HG02840 (cell line): Measurements from ENCODE around the gene LGALS9B.
"Not testable (repeated sequence)": the region's sequence is repeated elsewhere in the genome, so short reads cannot be mapped to it uniquely, and the experiment has no call there.

ENCODE experiments used
- ATAC-seq: cut with Tn5 transposase; IDR thresholded peaks from one replicate; pipeline ENCODE4 v1.9.1; 2021; ENCODE audit warnings: mild to moderate bottlenecking, moderate library complexity, moderate number of reproducible peaks; ENCODE audit not compliant: unreplicated experiment, low FRiP score

Gene LGALS9B

GRCh38 chr17:20469107-20469506 is 1.8 kb upstream of the LGALS9B start:
- ATAC-seq = not testable (repeated sequence)

DNA sequence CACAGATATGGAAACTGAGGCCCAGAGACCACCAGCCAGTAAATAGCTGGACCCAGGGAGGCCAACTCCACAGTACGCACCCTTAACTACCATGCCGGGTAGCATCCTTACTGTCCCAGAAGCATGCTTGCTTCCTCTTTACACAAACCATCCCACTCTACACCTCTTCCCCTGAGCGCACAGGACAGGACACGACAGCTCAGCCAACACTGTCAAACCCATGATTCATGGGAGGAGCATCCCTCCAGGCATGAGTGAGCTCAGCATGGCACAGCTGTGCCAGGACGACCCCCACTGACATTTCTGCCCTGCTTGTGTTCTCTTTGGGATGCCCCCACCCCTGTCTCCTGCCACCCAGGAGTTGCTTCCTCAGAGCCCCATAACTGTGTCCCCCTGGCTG is 340 bp downstream of the LGALS9B start:
- ATAC-seq = not testable (repeated sequence)

- not testable (repeated sequence) for ATAC-seq
These were observed 786 bp downstream of the LGALS9B start for GRCh38 chr17:20466553-20466952.

GRCh38 chr17:20465535-20465934 is 1.8 kb downstream of the LGALS9B start:
- not testable (repeated sequence) for ATAC-seq

DNA sequence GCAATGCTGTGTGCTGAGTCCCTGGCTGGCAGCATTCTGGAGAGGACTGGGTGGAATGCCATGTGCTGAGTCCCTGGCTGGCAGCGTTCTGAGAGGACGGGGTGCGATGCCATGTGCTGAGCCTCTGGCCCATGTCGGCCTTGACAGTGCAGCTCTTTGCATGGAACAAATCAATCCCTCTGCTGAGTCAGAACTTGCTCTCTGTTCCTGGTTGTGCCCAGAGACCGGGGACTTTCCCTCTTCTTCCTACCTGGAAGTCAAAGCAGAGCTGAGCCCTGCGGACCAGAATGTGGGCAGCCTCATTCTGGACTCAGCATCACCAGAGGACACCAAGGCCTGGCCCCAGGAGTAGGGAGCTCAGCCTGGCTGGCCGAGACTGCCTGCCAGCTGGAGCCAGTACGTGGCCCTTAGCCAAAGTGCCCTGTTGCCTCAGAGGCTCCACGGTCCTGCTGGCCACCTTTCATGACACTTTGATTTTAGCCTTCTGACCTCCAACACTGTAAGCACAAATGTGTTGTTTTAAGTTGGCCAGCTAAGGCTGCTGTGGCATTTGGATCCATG is 2.4 kb downstream of the LGALS9B start:
- ATAC-seq = not testable (repeated sequence)

GRCh38 chr17:20462158-20462557 is 5.2 kb downstream of the LGALS9B start:
- not testable (repeated sequence) for ATAC-seq

GRCh38 chr17:20457848-20458381 is 9.4 kb downstream of the LGALS9B start:
- ATAC-seq = not testable (repeated sequence)

DNA sequence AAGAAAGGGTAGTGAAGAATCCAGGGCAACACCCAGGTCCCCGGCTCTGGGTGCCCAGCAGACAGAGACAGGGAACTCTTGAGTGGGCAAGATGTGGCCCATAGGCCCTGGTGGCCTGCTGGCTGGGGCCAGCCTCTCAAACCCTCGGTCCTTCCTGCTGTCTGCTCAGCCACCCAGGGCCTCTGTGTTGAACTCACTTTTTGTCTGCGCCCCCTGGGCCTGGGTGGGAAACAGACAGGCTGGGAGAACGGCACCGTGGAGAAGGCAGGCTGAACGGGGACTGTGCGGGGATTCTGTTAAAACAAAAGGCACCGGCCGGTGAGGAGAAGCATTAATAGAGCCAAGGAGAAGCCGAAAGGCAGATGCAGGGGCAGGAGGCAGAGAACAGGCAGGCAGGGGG is 12.2 kb downstream of the LGALS9B start:
- not testable (repeated sequence) for ATAC-seq

- ATAC-seq = not testable (repeated sequence)
These were observed 13.4 kb downstream of the LGALS9B start for GRCh38 chr17:20453820-20454434.

GRCh38 chr17:20450852-20451251 is 16.5 kb downstream of the LGALS9B start:
- not testable (repeated sequence) for ATAC-seq

GRCh38 chr17:20447534-20448321 is 19.6 kb downstream of the LGALS9B start:
- not testable (repeated sequence) for ATAC-seq

- not testable (repeated sequence) for ATAC-seq
These were observed 20.4 kb downstream of the LGALS9B start for GRCh38 chr17:20446895-20447294.

- ATAC-seq = not testable (repeated sequence)
These were observed 22.6 kb downstream of the LGALS9B start for GRCh38 chr17:20444581-20445236.

DNA sequence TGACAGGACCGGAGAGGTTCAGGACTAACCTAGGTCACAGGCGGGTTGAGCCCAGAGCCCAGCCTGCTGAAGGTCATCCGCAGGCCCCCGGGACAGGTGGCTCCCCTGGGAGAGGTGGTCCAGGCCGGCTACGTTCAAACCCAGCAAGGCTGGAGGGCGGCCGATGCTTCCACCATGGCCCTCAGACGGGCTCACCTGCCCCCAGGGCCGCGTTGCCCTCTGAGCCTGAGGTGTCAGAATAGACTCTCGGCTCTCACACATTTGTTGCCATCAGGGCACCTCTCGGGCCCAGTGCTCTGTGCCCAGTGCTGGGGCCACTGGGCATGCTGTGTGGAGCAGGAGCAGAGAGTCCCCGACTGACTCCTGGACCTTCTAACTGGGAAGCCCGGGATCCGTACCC is 23.2 kb downstream of the LGALS9B start:
- not testable (repeated sequence) for ATAC-seq

GRCh38 chr17:20443632-20444031 is 23.7 kb downstream of the LGALS9B start:
- ATAC-seq = not testable (repeated sequence)

DNA sequence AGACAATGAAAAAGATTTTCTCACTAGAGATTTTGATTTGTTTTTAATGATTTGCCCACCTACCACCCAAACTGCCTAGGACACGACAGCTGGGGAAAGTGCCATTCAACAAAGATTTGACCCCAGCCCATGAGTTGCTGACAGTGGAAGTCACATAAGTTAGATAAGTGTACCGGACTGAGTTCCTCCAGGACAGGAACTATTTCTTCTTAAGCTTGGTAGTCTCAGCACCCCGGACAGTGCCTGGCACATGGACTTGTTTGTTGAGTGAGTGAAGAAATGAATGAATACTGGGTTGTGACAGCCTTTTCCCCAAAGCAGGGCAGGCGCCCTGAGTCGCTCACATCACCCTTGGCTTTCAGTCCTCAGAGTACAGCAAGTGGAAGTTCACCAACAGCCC is 26.7 kb downstream of the LGALS9B start:
- ATAC-seq = not testable (repeated sequence)

- ATAC-seq = not testable (repeated sequence)
These were observed 32.2 kb downstream of the LGALS9B start for GRCh38 chr17:20435166-20435565.

DNA sequence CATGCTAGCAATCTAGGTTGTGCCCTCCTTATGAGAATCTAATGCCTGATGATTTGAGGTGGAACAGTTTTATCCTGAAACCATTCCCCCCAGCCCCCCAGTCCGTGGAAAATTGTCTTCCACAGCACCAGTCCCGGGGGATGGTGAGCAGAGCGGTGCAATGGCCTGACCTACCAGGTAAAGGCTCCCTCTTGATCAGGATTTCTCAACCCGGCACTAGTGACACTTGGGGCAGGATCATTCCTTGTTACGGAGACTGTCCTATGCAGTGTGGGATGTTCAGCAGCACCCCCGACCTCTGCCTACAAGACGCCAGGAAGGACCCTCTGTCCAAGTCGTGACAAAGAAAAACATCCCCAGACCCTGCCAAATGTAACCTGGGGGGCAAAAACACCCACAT is 34.0 kb downstream of the LGALS9B start:
- not testable (repeated sequence) for ATAC-seq

DNA sequence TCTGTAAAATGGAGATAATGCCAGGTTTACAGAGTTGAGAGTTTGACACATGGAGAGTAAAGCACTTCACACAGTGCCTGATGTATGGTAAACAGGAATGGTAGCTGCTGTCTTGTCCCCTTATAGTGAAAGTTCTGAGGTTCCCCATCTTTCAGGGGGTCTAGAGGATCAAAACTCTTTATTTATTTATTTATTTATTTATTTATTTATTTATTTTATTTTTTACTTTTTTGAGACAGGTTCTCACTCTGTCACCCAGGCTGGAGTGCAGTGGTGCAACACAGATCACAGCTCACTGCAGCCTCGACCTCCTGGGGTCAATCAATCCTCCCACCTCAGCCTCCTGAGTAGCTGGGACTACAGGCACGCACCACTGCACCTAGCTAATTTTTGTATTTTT is 40.1 kb downstream of the LGALS9B start:
- ATAC-seq = not testable (repeated sequence)

DNA sequence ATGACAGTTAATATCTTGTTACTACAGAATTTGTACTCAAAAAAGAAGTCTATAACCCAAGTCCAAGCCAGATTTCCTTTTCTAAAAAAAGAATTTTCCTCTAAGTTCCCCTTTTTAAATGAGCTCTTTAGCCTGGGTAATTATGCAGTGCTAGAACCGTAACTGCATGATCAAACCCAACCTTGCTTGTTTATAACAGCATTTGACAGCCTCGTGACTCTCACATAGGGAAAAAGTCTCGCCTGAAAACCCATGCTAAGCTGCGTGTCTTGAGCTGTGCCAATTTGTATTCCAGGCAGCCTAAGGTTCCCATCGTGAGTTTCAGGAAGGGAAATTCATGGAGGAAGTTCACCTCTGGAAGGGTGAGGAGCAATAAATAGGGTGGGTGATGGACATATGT is 44.5 kb downstream of the LGALS9B start:
- not testable (repeated sequence) for ATAC-seq

DNA sequence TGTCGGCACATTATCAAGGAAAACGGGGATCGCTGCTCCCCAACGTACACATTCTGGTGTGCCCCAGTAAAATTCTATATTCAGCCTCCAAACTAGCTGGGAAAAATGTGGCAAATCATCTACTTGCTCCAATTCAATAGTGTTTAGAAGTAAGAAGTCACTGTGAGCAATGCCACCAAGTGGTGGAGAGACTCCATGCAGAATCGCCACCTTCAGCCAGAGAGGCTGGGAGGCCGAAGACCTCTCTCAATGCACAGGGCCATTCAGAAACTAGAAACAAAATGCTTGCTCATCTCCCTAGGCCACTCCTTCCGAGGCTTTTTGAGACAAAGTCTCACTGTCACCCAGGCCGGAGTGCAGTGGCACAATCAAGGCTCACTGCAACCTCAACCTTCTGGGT is 48.5 kb downstream of the LGALS9B start:
- ATAC-seq = not testable (repeated sequence)
